ENCODE results near the gene CUX1.

Gene CUX1

DNA sequence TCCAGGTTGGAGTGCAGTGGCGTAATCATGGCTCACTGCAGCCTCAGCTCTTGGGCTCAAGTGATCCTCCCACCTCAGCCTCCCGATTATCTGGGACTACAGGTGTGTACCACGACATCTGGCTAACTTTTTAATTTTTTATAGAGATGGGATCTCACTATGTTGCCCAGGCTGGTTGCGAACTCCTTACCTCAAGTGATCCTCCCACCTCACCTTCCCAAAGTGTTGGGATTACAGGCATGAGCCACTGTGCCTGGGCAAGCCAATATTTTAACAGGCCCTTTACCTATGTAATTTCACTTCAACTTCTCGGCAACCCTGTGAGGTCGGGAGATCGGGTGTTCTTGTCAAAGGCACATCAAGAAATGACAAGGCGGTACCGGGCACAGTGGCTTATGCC lies 146.3 kb downstream of the CUX1 start:
- no peak for DNase-seq (ENCODE audit: low read depth)
- TF ChIP-seq, protein P1, sequence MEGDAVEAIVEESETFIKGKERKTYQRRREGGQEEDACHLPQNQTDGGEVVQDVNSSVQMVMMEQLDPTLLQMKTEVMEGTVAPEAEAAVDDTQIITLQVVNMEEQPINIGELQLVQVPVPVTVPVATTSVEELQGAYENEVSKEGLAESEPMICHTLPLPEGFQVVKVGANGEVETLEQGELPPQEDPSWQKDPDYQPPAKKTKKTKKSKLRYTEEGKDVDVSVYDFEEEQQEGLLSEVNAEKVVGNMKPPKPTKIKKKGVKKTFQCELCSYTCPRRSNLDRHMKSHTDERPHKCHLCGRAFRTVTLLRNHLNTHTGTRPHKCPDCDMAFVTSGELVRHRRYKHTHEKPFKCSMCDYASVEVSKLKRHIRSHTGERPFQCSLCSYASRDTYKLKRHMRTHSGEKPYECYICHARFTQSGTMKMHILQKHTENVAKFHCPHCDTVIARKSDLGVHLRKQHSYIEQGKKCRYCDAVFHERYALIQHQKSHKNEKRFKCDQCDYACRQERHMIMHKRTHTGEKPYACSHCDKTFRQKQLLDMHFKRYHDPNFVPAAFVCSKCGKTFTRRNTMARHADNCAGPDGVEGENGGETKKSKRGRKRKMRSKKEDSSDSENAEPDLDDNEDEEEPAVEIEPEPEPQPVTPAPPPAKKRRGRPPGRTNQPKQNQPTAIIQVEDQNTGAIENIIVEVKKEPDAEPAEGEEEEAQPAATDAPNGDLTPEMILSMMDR (IDR thresholded peaks at IDR 0.05; ENCODE audit: insufficient read depth, low read depth, low read length, missing control alignments): no peak
- no peak overlapping the region for H3K4me3 ChIP-seq (ENCODE audit: low read length)

DNA sequence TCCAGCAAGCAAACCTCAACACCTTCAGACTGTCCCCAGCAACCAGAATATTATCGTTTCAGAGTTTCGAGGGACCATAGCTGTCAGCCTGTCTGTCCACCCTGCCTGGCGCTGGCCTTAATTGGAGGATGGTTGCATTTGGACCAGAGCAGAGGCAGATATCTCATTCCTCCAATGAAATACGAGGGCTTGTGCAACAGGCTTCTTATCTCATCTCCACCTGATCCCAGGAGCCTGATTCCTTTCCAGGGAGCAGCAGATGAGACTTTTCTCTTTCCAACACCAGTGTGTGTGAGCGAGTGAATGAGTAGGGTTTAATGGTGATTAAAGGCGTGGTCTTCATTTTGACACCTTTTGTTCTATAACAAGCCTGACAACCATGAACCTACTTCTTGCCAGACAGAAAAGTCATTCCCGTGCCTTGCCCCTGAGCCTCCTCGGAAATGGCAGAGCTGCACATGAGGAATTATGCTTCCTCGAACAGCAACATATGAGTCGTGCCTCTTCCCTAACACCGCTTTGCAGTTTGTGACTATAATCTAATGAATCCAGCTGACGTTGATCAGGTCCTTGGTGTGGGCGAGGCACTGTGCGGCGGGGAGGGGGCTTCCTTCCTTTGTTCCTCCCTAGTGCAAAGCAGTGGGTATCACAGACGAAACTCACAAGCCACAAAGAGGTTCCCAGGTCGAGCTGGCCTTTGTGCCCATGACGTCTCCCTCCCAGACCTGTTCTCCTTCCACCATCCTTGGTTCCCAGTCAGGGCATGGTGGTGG lies 147.4 kb downstream of the CUX1 start:
- TF ChIP-seq, protein P1 (IDR thresholded peaks at IDR 0.05; ENCODE audit: insufficient read depth, low read depth, low read length, missing control alignments): no peak
- no peak for DNase-seq (ENCODE audit: low read depth)
- no peak overlapping the region for H3K4me3 ChIP-seq (ENCODE audit: low read length)

DNA sequence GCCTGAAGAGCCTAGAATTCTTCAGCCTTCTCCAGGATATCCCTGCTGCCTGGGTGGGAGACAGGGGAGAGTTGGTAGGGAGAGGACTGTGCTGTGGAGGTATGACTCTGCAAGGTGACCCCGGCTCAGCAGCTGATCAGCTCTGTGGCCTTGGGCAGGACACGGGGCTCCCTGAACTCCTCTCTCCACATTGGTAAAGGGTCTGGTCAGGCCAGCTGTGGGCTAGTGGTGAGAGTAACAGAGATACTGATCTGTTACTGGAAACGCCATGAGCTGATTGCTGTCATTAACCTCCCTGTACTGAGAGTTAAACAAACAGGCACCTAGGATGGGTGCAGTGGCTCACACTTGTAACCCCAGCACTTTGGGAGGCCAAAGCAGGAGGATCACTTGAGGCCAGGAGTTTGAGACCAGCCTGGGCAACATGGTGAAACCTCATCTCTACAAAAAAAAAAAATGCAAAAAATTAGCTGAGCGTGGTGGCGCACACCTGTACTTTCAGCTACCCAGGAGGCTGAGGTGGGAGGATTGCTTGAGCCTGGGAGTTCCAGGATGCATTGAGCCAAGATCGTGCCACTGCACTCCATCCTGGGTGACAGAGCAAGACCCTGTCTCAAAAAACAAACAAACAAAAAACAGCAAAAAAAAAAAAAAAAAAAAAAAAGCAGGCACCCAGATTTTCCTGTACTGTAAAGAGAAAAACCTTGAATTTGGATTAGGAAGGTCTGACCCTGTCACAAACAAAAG lies 151.5 kb downstream of the CUX1 start:
- DNase-seq (ENCODE audit: low read depth): no peak
- TF ChIP-seq, protein P1 (IDR thresholded peaks at IDR 0.05; ENCODE audit: insufficient read depth, low read depth, low read length, missing control alignments): no peak
- H3K4me3 ChIP-seq (ENCODE audit: low read length): no peak overlapping the region

DNA sequence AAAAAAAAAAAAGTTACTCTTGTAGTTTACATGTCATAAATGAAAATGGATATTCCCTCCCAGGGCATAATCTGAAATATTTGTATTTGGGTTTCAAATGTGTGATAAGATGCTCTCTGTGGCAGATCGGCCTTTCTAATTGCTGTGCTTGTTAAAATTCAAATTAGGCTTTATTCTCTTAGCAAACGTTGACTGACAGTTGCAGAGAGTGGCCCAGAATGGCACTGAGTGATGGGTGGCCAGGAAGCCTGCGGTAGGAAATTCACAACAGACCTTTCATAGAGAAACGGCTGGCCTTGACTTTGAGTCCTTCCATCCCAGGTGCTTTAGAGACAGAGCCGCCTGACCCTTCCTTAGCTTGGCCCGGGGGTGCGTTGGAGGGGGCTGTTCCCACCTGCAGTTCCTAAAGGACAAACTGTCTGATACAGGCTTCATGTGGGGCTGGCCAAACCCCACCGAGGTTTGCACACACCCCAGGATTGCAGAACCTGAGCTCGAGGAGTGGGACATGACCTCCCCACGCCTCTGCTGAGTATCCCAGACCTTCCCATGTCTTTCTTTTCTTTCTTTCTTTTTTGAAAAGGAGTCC lies 152.7 kb downstream of the CUX1 start:
- no peak for DNase-seq (ENCODE audit: low read depth)
- no peak overlapping the region for H3K4me3 ChIP-seq (ENCODE audit: low read length)
- TF ChIP-seq, protein P1 (IDR thresholded peaks at IDR 0.05; ENCODE audit: insufficient read depth, low read depth, low read length, missing control alignments): no peak

DNA sequence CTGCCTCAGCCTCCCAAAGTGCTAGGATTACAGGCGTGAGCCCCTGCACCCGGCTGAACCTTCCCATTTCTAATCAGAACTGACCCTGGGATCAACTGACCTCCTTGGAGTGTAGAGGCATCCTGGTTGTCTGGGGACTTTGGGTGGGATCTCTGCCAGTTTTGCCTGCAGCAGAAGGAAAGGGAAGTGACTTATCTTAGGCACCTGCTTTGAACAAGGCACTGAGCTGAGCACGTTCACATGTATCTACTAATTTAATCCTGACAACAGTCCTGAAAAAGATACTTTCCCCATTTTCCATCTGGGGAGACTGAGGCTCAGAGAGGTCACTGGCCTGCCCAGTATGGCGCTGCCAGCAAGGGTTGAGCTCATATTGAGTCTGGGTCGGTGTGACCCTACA lies 153.4 kb downstream of the CUX1 start:
- DNase-seq (ENCODE audit: low read depth): no peak
- TF ChIP-seq, protein P1 (IDR thresholded peaks at IDR 0.05; ENCODE audit: insufficient read depth, low read depth, low read length, missing control alignments): no peak
- no peak overlapping the region for H3K4me3 ChIP-seq (ENCODE audit: low read length)

DNA sequence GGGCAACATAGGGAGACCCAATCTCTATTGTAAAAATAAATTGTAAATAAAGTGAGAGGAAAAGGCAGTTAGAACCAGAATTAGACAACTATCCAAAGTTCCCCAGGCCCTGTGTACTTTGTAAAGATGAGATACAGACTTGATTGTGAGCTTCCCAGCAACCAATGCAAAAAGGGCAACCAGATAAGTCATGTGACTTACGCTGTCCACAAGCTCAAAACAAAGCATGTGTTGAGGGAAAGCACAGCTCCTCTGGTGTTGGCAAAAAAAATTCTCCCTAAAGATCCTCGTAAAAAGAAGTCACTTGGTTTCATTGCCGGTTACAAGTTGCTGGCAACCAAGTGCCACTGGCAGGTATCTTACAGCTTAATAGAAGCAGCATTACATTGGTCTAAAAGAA lies 154.0 kb downstream of the CUX1 start:
- TF ChIP-seq, protein P1 (IDR thresholded peaks at IDR 0.05; ENCODE audit: insufficient read depth, low read depth, low read length, missing control alignments): no peak
- no peak for DNase-seq (ENCODE audit: low read depth)
- H3K4me3 ChIP-seq (ENCODE audit: low read length): no peak overlapping the region

Data from epithelial cell of esophagus (primary cell).